ENCODE data around the gene SPOCK1. TPM values are rescaled to one million over a fixed set of nuclear protein-coding genes. Genes with fewer than 3 reads are reported as not detected.

Gene SPOCK1
- total RNA-seq, 1 experiment from 2014 or later = 4.0 TPM

DNA sequence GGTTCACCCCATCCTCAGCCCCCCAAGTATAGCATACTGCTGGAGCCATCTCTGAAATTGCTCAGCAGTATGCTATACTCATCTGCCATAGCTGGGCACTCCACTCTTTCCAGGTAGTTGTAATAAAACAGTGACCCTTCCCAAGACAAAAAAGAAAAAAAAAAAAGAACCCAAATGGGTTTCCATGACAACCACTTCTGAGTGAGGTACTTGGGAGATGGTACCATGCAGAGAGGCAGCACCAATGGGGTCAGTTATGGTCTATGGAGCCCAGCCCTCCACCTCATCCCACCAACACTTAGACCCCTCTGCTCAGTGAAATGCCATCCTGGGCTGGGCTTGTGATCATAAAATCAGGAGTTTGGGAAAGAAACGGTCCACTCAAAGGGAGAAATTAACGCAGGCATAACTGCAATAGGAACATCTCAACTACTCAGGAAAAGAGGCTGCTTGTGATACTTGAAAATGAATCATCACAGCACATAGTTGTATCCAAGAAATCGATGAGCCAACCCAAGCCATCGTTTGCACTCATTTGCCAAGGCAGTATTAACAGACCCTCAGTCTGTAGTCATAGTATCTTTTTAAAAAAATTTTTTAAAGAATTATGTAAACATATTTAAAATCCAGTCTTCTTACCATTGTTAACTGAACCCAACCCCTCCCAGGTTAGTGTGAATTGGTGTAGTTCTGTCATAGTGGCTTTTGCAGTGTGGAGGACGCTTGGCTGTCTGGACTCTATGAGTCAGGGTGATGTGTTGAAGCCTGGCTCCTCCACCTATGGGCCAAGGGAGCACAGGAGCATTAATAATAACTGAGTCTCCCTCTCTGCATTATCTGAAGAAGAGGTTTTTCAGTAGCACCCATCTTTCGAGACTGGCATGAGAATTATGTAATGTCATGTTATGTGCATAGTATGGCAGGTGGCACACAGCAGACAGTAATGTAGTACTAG, 402.7 kb downstream of the SPOCK1 start:
- no peaks in the 10 kb centered on the region for H3K9me3 ChIP-seq (ENCODE audit: low read depth, low read length, poor library complexity, severe bottlenecking)
- H3K27ac ChIP-seq (ENCODE audit: low read depth, low read length, poor library complexity, severe bottlenecking) = no peak overlapping the region
- H3K4me3 ChIP-seq (ENCODE audit: low read depth, low read length, poor library complexity, severe bottlenecking) = no peak overlapping the region
- ChIA-PET POLR2A (ENCODE audit: low non-redundant PET) (no interaction called here), CTCF (no interaction called here)
- H3K36me3 ChIP-seq (ENCODE audit: insufficient read depth, low read length, poor library complexity, severe bottlenecking) = no peaks in the 10 kb centered on the region
- H3K27me3 ChIP-seq (replicated peaks; ENCODE audit: insufficient read depth, low read depth, low read length, poor library complexity) = no peaks in the 10 kb centered on the region
- BruUV-seq (replicated peaks) = no TSS peak
- no peak for TF ChIP-seq EZH2 (IDR thresholded peaks at IDR 0.05; ENCODE audit: borderline replicate concordance, low read depth, low read length, poor library complexity, severe bottlenecking)
- TF ChIP-seq, protein P1, sequence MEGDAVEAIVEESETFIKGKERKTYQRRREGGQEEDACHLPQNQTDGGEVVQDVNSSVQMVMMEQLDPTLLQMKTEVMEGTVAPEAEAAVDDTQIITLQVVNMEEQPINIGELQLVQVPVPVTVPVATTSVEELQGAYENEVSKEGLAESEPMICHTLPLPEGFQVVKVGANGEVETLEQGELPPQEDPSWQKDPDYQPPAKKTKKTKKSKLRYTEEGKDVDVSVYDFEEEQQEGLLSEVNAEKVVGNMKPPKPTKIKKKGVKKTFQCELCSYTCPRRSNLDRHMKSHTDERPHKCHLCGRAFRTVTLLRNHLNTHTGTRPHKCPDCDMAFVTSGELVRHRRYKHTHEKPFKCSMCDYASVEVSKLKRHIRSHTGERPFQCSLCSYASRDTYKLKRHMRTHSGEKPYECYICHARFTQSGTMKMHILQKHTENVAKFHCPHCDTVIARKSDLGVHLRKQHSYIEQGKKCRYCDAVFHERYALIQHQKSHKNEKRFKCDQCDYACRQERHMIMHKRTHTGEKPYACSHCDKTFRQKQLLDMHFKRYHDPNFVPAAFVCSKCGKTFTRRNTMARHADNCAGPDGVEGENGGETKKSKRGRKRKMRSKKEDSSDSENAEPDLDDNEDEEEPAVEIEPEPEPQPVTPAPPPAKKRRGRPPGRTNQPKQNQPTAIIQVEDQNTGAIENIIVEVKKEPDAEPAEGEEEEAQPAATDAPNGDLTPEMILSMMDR (conservative IDR thresholded peaks at IDR 0.05; ENCODE audit: low read depth, low read length) = no peak
- no peaks in the 10 kb centered on the region for H3K4me1 ChIP-seq (ENCODE audit: insufficient read depth, low read length, poor library complexity, severe bottlenecking)
- DNase-seq (ENCODE audit: low spot score) = no peak
- intact Hi-C loops (cut with micrococcal nuclease; ENCODE audit: unreplicated experiment) = no loop called here

DNA sequence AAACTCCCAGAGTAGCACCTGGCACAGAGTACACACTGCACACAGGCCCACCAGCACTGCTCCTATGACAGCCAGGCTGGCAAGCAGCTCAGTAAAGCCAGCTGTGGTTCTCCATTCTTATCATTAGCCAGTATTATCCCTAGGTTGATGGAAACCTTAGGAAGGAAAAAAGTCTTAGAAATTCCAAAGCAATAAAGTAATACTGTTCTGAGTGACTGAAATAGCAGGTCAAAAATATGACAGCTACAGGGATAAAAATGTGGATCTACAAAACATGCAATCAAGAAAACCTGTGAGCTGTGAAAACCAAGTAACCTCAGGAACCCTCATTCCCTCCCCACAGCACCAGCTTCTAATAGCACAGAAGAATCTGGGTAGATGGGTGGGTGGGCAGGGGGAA, 403.5 kb downstream of the SPOCK1 start:
- BruUV-seq (replicated peaks) = no TSS peak
- Histone ChIP-seq H3K4me3 (ENCODE audit: low read depth, low read length, poor library complexity, severe bottlenecking) (no peak overlapping the region), H3K36me3 (ENCODE audit: insufficient read depth, low read length, poor library complexity, severe bottlenecking) (no peaks in the 10 kb centered on the region), H3K27ac (ENCODE audit: low read depth, low read length, poor library complexity, severe bottlenecking) (no peak overlapping the region), H3K4me1 (ENCODE audit: insufficient read depth, low read length, poor library complexity, severe bottlenecking) (peaks cover 8% of the 10 kb centered on the region), H3K9me3 (ENCODE audit: low read depth, low read length, poor library complexity, severe bottlenecking) (no peaks in the 10 kb centered on the region), H3K27me3 (replicated peaks; ENCODE audit: insufficient read depth, low read depth, low read length, poor library complexity) (no peaks in the 10 kb centered on the region)
- intact Hi-C loops (cut with micrococcal nuclease; ENCODE audit: unreplicated experiment) = no loop called here
- TF ChIP-seq EZH2 (IDR thresholded peaks at IDR 0.05; ENCODE audit: borderline replicate concordance, low read depth, low read length, poor library complexity, severe bottlenecking) = no peak
- TF ChIP-seq, protein P1 (conservative IDR thresholded peaks at IDR 0.05; ENCODE audit: low read depth, low read length) = no peak
- no peak for DNase-seq (ENCODE audit: low spot score)
- POLR2A ChIA-PET (ENCODE audit: low non-redundant PET) = no interaction called here
- CTCF ChIA-PET = no interaction called here

DNA sequence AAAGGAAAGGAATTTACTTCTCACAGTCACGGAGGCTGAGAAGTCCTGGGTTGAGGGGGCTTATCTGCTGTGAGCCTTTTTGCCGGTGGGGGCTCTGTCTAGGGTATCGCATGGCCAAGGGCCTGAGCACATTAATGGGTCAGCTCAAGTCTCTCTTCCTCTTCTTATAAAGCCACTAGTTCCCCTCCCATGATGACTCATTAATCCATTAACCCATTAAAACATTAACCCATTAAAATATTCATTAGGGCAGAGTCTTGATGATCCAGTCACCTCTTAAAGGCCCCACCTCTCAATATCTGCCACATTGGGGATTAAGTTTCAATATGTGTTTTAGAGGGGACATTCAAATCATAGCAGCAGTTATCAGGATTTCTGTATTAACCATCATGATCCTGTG, 406.3 kb downstream of the SPOCK1 start:
- POLR2A ChIA-PET (ENCODE audit: low non-redundant PET) = no interaction called here
- Histone ChIP-seq H3K36me3 (ENCODE audit: insufficient read depth, low read length, poor library complexity, severe bottlenecking) (no peaks in the 10 kb centered on the region), H3K27ac (ENCODE audit: low read depth, low read length, poor library complexity, severe bottlenecking) (no peak overlapping the region), H3K4me3 (ENCODE audit: low read depth, low read length, poor library complexity, severe bottlenecking) (no peak overlapping the region), H3K4me1 (ENCODE audit: insufficient read depth, low read length, poor library complexity, severe bottlenecking) (peaks cover 10% of the 10 kb centered on the region), H3K27me3 (replicated peaks; ENCODE audit: insufficient read depth, low read depth, low read length, poor library complexity) (no peaks in the 10 kb centered on the region), H3K9me3 (ENCODE audit: low read depth, low read length, poor library complexity, severe bottlenecking) (no peaks in the 10 kb centered on the region)
- no peak for TF ChIP-seq EZH2 (IDR thresholded peaks at IDR 0.05; ENCODE audit: borderline replicate concordance, low read depth, low read length, poor library complexity, severe bottlenecking)
- TF ChIP-seq, protein P1 (conservative IDR thresholded peaks at IDR 0.05; ENCODE audit: low read depth, low read length) = no peak
- intact Hi-C loops (cut with micrococcal nuclease; ENCODE audit: unreplicated experiment) = no loop called here
- no peak for DNase-seq (ENCODE audit: low spot score)
- CTCF ChIA-PET = no interaction called here
- BruUV-seq (replicated peaks) = no TSS peak

Measured in A673 (cell line).